ENCODE results near the gene FGF4. TPM values are rescaled to one million over a fixed set of nuclear protein-coding genes. Genes with fewer than 3 reads are reported as not detected.

The FGF4 gene
- total and polyA plus RNA-seq, 10 of the 15 experiments (the other 5 are each of a cell fraction or from before 2014, with no cell fraction given) = not detected

DNA sequence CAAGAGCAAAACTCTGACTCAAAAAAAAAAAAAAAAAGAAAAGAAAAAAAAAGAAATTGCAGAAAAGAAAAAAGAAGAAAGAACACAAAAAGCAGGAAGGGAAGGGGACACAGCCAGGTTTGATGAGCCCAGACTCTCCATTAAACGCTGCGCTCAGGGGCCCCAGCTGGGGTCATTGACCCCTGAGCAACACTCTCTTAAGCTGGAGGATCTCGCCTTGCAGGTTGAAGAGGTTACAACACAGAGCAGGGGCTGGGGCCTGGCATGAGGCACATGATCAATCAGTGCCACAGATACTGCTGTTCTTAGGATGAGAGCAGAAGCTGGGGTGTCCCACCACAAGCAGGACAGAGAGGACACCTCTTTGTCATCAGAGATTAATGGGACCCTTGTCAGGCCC is 36.3 kb upstream of the FGF4 start:
- BruUV-seq (replicated peaks) = no TSS peak
- intact Hi-C loops (cut with micrococcal nuclease; ENCODE audit: unreplicated experiment) = no loop called here

More for the DNA sequence above, 36.3 kb upstream of the FGF4 start:
- Histone ChIP-seq H3K27me3 (replicated peaks in 1 of 2; ENCODE audit: control insufficient read depth in 2 of 2, insufficient read depth in 2 of 2, low read length in 1 of 2) (peaks cover 0 to 2% of the 10 kb centered on the region in 2 experiments; a peak in 3 of 4 replicates), H3K27ac (ENCODE audit: control insufficient read depth, insufficient read depth) (no peak overlapping the region), H3K9ac (ENCODE audit: control insufficient read depth, insufficient read depth, low read length) (no peak overlapping the region), H4K20me1 (ENCODE audit: control insufficient read depth, insufficient read depth) (no peaks in the 10 kb centered on the region), H3K4me1 (ENCODE audit: control insufficient read depth, insufficient read depth, low read length) (no peaks in the 10 kb centered on the region), H3K4me3 (no peak overlapping the region), H3K36me3 (ENCODE audit: control insufficient read depth in 2 of 2, insufficient read depth in 2 of 2, low read length in 1 of 2) (no peaks in the 10 kb centered on the region), H3K9me3 (replicated peaks; ENCODE audit: control insufficient read depth, insufficient read depth, low read length) (no peaks in the 10 kb centered on the region), H2AFZ (ENCODE audit: control insufficient read depth, low read depth, low read length) (no peak overlapping the region), H3K79me2 (ENCODE audit: control insufficient read depth, insufficient read depth, low read length) (no peaks in the 10 kb centered on the region), H3K4me2 (ENCODE audit: control insufficient read depth, insufficient read depth) (no peak overlapping the region)
- ChIA-PET SMC1A (ENCODE audit: uncharacterized antibody, unreplicated experiment) (no interaction called here), RAD21 (ENCODE audit: unreplicated experiment) (no interaction called here), CTCF (no interaction called here), POLR2A (no interaction called here)
- in situ Hi-C loops (cut with MboI) = no loop called here
- no peak for ATAC-seq
- 16% methylated on average over 3 of the region's 3 CpGs for WGBS (ENCODE audit: insufficient coverage, insufficient replicate concordance, low lambda C conversion rate, missing lambda C conversion rate)
- TF ChIP-seq, protein P1, sequence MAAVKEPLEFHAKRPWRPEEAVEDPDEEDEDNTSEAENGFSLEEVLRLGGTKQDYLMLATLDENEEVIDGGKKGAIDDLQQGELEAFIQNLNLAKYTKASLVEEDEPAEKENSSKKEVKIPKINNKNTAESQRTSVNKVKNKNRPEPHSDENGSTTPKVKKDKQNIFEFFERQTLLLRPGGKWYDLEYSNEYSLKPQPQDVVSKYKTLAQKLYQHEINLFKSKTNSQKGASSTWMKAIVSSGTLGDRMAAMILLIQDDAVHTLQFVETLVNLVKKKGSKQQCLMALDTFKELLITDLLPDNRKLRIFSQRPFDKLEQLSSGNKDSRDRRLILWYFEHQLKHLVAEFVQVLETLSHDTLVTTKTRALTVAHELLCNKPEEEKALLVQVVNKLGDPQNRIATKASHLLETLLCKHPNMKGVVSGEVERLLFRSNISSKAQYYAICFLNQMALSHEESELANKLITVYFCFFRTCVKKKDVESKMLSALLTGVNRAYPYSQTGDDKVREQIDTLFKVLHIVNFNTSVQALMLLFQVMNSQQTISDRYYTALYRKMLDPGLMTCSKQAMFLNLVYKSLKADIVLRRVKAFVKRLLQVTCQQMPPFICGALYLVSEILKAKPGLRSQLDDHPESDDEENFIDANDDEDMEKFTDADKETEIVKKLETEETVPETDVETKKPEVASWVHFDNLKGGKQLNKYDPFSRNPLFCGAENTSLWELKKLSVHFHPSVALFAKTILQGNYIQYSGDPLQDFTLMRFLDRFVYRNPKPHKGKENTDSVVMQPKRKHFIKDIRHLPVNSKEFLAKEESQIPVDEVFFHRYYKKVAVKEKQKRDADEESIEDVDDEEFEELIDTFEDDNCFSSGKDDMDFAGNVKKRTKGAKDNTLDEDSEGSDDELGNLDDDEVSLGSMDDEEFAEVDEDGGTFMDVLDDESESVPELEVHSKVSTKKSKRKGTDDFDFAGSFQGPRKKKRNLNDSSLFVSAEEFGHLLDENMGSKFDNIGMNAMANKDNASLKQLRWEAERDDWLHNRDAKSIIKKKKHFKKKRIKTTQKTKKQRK (IDR thresholded peaks at IDR 0.05; ENCODE audit: low read depth, low read length) = no peak
- TF ChIP-seq ZNF24 (IDR thresholded peaks at IDR 0.05) = no peak
- no peak for TF ChIP-seq SMARCA5 (IDR thresholded peaks at IDR 0.05)
- TF ChIP-seq SMC3 (IDR thresholded peaks at IDR 0.05; ENCODE audit: borderline replicate concordance, low read length) = no peak
- TF ChIP-seq RFX5 (IDR thresholded peaks at IDR 0.05; ENCODE audit: low read depth, low read length) = no peak
- no peak for TF ChIP-seq CEBPB (IDR thresholded peaks at IDR 0.05; ENCODE audit: borderline replicate concordance in 1 of 2, low read depth in 2 of 2, low read length in 2 of 2)
- TF ChIP-seq POU2F2 (IDR thresholded peaks at IDR 0.05; ENCODE audit: borderline replicate concordance, low read depth, low read length) = no peak
- no peak for TF ChIP-seq ZSCAN29 (IDR thresholded peaks at IDR 0.05)
- no peak for TF ChIP-seq STAT1 (conservative IDR thresholded peaks at IDR 0.05)
- TF ChIP-seq GATAD2B (conservative IDR thresholded peaks at IDR 0.05; ENCODE audit: low read depth) = no peak
- no peak for TF ChIP-seq SPI1 (IDR thresholded peaks at IDR 0.05; ENCODE audit: borderline replicate concordance, insufficient read depth, low read depth, low read length)
- TF ChIP-seq BRCA1 (IDR thresholded peaks at IDR 0.05; ENCODE audit: low read depth, low read length) = no peak
- no peak for TF ChIP-seq USF2 (IDR thresholded peaks at IDR 0.05; ENCODE audit: borderline replicate concordance, low read depth, low read length)
- TF ChIP-seq ZNF384 (IDR thresholded peaks at IDR 0.05; ENCODE audit: borderline replicate concordance, low read depth, low read length) = no peak
- no peak for TF ChIP-seq DPF2 (IDR thresholded peaks at IDR 0.05)
- no peak for DNase-seq (ENCODE audit: low read depth, low spot score)
- FAIRE-seq = no peak

Data from GM12878 (cell line).